Measurements from ENCODE around the gene OSGEP. TPM values are rescaled to one million over a fixed set of nuclear protein-coding genes. Genes with fewer than 3 reads are reported as not detected.

Gene OSGEP
- 18.8 TPM for total RNA-seq
- long read RNA-seq, transcript OSGEP-201 (11 exons, 2,002 nt), result major isoform, 13 of 13 reads
- long read RNA-seq, partial matches to known transcripts, result 0 of 13 reads
- long read RNA-seq, other reads (novel, unspliced or antisense), result 0 of 13 reads

DNA sequence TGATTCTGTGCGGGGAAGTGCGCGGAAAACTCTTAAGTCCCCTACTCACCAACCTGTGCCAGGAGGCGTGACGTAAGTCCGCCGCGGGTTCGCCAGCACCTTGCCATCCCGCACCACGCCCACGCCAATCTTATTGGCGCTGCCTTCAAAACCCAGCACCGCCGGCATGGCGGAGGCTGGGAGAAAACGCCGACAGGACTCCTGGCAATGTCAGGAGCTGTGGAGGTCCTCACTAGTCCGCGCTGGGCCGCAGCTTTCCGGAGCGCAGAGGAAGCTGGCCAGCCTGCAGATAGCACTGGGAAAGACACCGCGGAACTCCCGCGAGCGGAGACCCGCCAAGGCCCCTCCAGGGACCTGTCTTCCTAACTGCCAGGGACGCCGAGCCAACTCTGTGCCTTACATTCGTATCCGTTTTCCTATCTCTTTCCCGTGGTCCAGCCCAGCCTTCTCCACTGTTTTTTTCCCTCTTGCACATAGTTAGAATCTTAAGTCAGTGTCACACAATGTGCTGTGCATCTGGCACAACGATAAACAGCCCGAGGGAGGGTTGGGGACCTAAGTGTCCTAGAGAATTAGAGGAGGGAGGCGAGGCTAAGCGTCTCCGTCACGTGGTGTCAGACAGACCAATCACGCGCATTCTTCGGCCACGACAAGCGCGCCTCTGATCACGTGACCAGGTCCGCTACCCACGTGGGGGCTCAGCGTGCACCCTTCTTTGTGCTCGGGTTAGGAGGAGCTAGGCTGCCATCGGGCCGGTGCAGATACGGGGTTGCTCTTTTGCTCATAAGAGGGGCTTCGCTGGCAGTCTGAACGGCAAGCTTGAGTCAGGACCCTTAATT is at the start of gene OSGEP, which contains the start of gene APEX1:
Gene OSGEP, minus strand, starts transcription at position 297 of the 839 bp plus-strand sequence. Its CDS starts 129 bp downstream, at position 168.
Gene APEX1, plus strand, starts transcription at position 711 of the 839 bp plus-strand sequence. CDS start 420 bp downstream, outside the sequence.
- intact Hi-C loops (cut with DNase I), result loop anchor here (1.0 kb wide), 1 partner anchor 41 kb away; the partner anchor contains the start of gene TEP1
- DNase-seq (ENCODE audit: missing footprints) (peak; percentile 99), ATAC-seq (peak; percentile 97)

- ATAC-seq (no peak), DNase-seq (ENCODE audit: missing footprints) (no peak)
- intact Hi-C loops (cut with DNase I), result no loop called here
Observed at GRCh38 chr14:20503898-20504297, 49.3 kb upstream of the OSGEP start.

DNA sequence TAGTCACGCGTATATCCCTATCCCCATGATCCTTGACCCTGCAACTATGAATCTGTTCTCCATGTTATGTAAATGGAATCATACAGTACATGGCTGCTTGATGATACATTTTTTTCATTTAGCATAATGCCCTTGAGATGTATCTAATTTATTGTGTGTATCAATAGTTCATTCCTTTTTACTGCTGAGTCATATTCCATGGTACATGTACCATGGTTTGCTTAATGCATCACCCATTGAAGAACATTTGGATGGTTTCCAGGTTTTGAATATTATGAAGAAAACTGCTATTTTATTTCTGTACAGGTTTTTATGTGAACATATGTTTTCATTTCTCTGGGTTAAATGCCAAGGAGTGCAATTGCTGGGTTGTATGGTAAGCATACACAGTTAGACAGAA is 46.7 kb upstream of the OSGEP start:
- ATAC-seq, result no peak
- intact Hi-C loops (cut with DNase I), result no loop called here
- DNase-seq (ENCODE audit: missing footprints), result no peak

DNA sequence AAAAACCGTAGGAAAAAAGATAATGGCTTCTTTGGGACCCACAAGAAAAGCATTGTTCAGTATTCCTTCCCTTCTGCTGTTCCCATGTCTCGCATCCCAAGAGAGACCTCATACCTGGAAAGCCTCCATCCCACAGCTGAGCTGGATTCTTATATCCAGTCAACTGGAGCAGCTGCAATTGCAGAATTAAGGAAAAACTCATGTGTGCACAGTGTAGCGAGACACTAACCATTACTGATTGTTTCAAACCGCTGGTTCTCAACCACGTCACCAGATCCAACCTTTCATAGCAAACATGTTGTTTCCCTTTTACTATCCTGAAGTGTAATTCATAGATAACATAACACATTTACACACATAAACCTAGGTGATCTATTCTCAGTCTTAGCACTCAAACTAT is 45.3 kb upstream of the OSGEP start:
- ATAC-seq (no peak), DNase-seq (ENCODE audit: missing footprints) (no peak)

DNA sequence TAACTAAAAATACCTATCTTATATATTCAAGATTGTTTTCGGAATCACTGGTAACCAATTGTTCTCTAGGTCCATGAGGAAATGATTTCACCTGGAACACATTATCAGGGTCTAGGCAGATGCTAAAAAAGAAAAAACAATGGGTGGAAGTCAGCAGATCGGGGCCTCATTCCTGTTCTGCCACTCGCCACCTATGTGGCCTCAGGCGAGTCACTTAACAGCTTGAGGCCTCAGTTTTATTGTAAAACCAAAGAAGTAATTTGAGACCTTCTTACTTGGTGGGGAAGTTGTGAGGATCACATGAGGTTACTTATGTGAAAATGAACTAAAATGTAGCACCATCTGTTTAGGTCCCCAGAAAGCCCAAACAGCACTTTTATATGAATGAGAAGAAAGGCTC is 44.5 kb upstream of the OSGEP start:
- intact Hi-C loops (cut with DNase I), result no loop called here
- no peak for DNase-seq (ENCODE audit: missing footprints)
- ATAC-seq, result no peak

More for the DNA sequence above, 45.3 kb upstream of the OSGEP start:
- intact Hi-C loops (cut with DNase I), result no loop called here

- ATAC-seq, result no peak
- intact Hi-C loops (cut with DNase I), result no loop called here
- DNase-seq (ENCODE audit: missing footprints), result no peak
Observed at GRCh38 chr14:20498622-20499021, 44.0 kb upstream of the OSGEP start.

DNA sequence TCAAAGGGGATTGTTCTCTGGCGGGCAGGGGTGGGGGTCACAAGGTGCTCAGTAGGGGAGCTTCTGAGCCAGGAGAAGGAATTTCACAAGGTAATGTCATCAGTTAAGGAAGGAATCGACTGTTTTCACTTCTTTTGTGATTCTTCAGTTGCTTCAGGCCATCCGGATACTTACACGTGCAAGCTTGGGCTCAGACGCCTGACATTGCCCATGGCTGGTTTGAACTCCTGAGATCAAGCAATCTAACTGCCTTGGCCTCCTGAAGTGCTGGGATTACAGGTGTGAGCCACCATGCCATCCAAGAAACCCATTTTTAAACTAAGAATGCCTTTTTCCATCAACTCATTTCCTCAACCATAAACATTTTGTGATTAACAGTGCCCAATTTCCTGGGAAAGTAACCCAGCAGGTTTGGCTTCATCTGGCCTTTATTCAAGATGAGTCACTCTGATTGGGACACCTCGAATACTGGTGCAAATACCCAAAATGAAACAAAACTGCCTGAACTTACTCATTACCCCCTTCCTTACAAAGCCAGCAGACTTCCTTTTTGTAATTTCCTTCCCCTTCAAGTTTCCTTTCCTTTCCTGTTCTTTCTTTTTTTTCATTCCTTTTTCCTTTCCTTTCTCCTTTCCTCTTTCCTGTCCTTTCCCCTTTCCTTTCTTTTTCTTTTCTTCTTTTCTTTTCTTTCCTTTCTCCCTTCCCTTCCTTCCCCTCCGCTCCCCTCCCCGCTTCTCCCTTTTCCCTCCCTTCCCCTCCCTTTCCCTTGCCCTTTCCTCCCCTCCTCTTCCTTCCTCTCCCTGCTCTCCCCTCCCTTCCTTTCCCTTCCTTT is 40.5 kb upstream of the OSGEP start:
- ATAC-seq, result no peak
- intact Hi-C loops (cut with DNase I), result no loop called here

GRCh38 chr14:20493634-20494033 is 39.0 kb upstream of the OSGEP start:
- intact Hi-C loops (cut with DNase I), result no loop called here
- no peak for DNase-seq (ENCODE audit: missing footprints)
- ATAC-seq, result peak; percentile 39

More for the DNA sequence above, 40.5 kb upstream of the OSGEP start:
- DNase-seq (ENCODE audit: missing footprints), result no peak

GRCh38 chr14:20492486-20492885 is 37.9 kb upstream of the OSGEP start:
- no peak for DNase-seq (ENCODE audit: missing footprints)
- intact Hi-C loops (cut with DNase I), result no loop called here
- no peak for ATAC-seq

- no peak for ATAC-seq
- intact Hi-C loops (cut with DNase I), result no loop called here
Observed at GRCh38 chr14:20490563-20490962, 36.0 kb upstream of the OSGEP start.

GRCh38 chr14:20489093-20489994 is 34.7 kb upstream of the OSGEP start:
- intact Hi-C loops (cut with DNase I), result no loop called here
- ATAC-seq (no peak), DNase-seq (ENCODE audit: missing footprints) (no peak)

More at GRCh38 chr14:20490563-20490962, 36.0 kb upstream of the OSGEP start:
- no peak for DNase-seq (ENCODE audit: missing footprints)

DNA sequence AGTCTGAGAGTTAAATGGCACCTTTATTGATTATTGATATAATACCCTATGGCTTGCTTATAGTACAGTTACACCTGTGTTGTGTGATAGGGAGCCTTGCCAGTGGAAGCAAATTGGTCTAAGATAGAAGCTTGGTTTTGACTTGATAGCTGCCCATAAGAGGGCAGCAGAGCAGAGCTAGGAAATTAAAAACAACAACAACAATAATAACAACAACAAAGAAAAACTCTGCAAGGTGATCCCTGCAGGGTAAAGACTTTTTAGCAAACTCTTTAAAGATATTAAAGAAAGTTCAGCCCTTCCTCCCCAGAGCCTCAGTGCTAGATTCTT is 32.7 kb upstream of the OSGEP start:
- DNase-seq (ENCODE audit: missing footprints) (no peak), ATAC-seq (no peak)
- intact Hi-C loops (cut with DNase I), result no loop called here

GRCh38 chr14:20486684-20487395 is 32.2 kb upstream of the OSGEP start:
- ATAC-seq (no peak), DNase-seq (ENCODE audit: missing footprints) (no peak)
- intact Hi-C loops (cut with DNase I), result no loop called here

GRCh38 chr14:20485900-20486299 is 31.3 kb upstream of the OSGEP start:
- intact Hi-C loops (cut with DNase I), result no loop called here
- DNase-seq (ENCODE audit: missing footprints) (no peak), ATAC-seq (no peak)

DNA sequence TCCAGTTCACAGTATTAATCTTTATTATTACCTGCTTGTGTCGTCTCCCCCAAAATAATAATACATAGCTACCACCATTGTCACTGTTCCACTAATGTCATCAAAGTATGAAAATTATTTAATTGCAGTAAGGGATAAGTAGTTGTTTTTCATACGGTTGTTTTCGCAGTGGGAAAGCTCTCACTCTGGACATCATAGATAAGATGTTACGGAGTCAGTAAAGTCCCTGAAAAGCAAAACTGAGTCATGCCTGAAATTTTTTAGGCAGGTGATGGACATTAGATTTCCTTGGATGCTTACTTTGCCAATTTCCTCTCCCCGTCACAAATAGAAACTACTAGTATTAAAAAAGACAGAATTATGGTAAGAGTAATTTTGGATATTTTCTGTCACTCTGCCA is 27.8 kb upstream of the OSGEP start:
- intact Hi-C loops (cut with DNase I), result no loop called here
- DNase-seq (ENCODE audit: missing footprints) (no peak), ATAC-seq (no peak)

- intact Hi-C loops (cut with DNase I), result no loop called here
- DNase-seq (ENCODE audit: missing footprints) (no peak), ATAC-seq (no peak)
Observed at GRCh38 chr14:20478894-20479293, 24.3 kb upstream of the OSGEP start.

DNA sequence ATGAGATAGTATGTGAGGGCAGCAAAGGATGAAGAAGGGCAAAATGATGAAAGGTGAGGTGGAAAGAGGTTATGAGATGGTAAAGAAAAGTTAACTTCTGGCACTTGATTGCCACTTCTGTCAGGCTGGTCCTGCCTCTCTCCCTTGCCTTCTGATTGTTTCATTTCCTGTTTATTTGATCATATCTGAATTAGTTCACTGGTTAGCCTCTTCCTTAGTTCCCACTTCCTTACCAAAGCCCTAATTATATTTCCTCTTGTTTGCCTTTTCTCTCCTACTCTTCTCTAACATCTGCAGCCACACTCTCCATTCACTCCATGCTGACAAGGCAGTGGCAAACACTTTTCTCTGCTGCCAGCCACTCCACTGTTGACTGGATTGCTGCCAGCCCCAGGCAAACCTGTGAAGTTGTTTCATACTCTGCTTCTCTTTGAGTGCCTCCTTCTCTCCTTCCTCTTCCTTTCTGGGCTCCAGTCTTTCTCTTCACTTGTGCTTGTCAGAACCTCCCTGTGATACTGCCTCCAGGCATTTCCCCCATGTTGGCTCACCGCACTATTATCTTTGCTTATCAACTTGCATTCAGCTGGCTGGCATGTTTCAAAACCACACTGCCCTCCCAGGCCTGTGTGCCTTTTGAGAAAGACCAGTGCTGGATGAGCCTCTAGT is 22.7 kb upstream of the OSGEP start:
- DNase-seq (ENCODE audit: missing footprints), result no peak
- intact Hi-C loops (cut with DNase I), result no loop called here
- peak; percentile 69 for ATAC-seq

Measured in Right ventricle myocardium inferior (tissue), 1 donor.